Kidney epithelial cell (primary cell): ENCODE measurements around the gene COQ2. TPM values are rescaled to one million over a fixed set of nuclear protein-coding genes. Genes with fewer than 3 reads are reported as not detected.

Experiments
- DNase-seq: peaks from one replicate; pipeline ENCODE4 v3.0.0-alpha.2; 2010; ENCODE audit warnings: low read depth
- H3K27me3 ChIP-seq: 2 replicates; pipeline ENCODE4 v1.6.0; 2011; ENCODE audit warnings: low read length; ENCODE audit not compliant: control insufficient read depth, insufficient read depth
- H3K36me3 ChIP-seq: 2 replicates; pipeline ENCODE4 v1.5.1; 2011; ENCODE audit warnings: low read length; ENCODE audit not compliant: control insufficient read depth, insufficient read depth
- H3K4me3 ChIP-seq: 2 replicates; pipeline ENCODE4 v1.5.1; 2011; ENCODE audit warnings: low read depth, mild to moderate bottlenecking, control low read depth, low read length
- CTCF ChIP-seq: IDR thresholded peaks from 2 replicates; pipeline ENCODE4 v1.5.1; 2011; ENCODE audit warnings: mild to moderate bottlenecking, moderate library complexity, low read length, control low read depth, inconsistent platforms; ENCODE audit not compliant: insufficient read depth, poor library complexity, severe bottlenecking
- total RNA-seq: library from RNA; depleted of rRNA; stranded (reverse); fragments of >200 nt; gene quantifications from 2 replicates; pipeline ENCODE4 v1.2.3, GENCODE V29; 2015

Gene COQ2
- total RNA-seq, 1 donor from 2014 or later: 9.5 TPM

GRCh38 chr4:83229791-83230190, 54.8 kb downstream of the COQ2 start:
- no peak for DNase-seq
- Histone ChIP-seq H3K4me3 (no peak overlapping the region), H3K36me3 (no peaks in the 10 kb centered on the region), H3K27me3 (no peaks in the 10 kb centered on the region)
- no peak for TF ChIP-seq CTCF

GRCh38 chr4:83228231-83228630, 56.4 kb downstream of the COQ2 start:
- DNase-seq: no peak
- Histone ChIP-seq H3K27me3 (no peaks in the 10 kb centered on the region), H3K4me3 (no peak overlapping the region), H3K36me3 (no peaks in the 10 kb centered on the region)
- TF ChIP-seq CTCF: no peak

DNA sequence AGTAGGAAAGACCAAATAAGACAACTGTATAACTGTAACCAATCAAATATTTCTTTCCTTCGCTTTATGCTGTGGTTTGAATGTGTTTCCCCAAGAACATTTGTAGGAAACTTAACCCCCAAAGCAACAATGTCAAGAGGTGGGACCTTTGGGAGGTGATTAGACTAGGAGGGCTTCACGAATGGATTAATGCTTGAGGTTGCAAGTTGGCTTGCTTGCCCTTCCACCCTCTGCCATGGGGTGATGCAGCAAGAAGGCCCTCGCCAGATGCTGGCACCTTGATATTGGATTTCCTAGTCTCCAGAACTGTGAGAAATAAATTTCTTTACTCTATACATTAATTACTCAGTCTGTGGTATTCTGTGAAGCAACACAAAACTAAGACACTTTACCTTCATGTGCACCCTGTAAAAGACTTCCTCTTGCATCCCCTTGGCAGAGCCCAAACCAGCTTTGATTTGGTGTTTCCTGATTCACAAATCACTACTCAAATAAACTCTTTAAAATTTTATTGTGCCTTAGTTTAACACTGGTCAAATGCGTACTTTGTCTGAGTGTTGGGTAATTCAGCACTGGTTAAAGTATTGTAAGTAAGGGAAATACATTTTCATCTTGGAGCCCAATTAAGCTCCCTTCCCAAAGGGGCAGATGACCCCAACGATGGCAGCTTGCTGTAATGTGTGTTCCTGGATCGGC, 59.9 kb downstream of the COQ2 start:
- no peak for TF ChIP-seq CTCF
- H3K27me3 ChIP-seq: no peaks in the 10 kb centered on the region
- no peaks in the 10 kb centered on the region for H3K36me3 ChIP-seq
- H3K4me3 ChIP-seq: no peak overlapping the region
- DNase-seq: no peak

- Histone ChIP-seq H3K36me3 (no peaks in the 10 kb centered on the region), H3K4me3 (no peak overlapping the region), H3K27me3 (no peaks in the 10 kb centered on the region)
- TF ChIP-seq CTCF: no peak
- DNase-seq: no peak
Observed at GRCh38 chr4:83223781-83224180, 60.8 kb downstream of the COQ2 start.

- no peaks in the 10 kb centered on the region for H3K36me3 ChIP-seq
- no peak overlapping the region for H3K4me3 ChIP-seq
- no peak for TF ChIP-seq CTCF
- no peaks in the 10 kb centered on the region for H3K27me3 ChIP-seq
- no peak for DNase-seq
Observed at GRCh38 chr4:83221897-83222441, 62.6 kb downstream of the COQ2 start.
